ENCODE measurements around the gene RAB1B. TPM values are rescaled to one million over a fixed set of nuclear protein-coding genes. Genes with fewer than 3 reads are reported as not detected.
"Not testable (repeated sequence)": the region's sequence is repeated elsewhere in the genome, so short reads cannot be mapped to it uniquely, and the experiment has no call there.

Gene RAB1B
- total RNA-seq, 1 experiment from 2014 or later: 85.1 TPM

DNA sequence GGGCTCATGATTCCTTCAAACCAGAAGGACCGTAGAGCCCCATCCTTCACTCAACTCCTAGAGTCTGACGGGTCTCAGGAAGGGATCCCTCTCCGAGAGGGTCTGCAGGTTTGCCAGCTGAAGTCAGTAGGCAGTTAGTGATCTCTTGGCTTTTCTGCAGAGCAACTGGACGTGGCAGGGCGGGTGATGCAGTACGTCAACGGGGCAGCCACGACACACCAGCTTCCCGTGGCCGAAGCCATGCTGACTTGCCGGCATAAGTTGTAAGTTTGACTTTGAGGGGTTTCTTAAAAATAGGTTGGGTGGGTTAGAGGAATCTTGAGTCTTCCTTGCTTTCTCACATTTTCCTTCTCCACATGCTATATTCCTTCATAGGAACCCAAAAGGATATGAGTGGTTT lies 33.3 kb upstream of the RAB1B start:
- DNase-seq (ENCODE audit: low read depth, low spot score): no peak
- in situ Hi-C loops (cut with HindIII; ENCODE audit: low pct_unique_long_range_greater_than_20kb, low sequenced_read_pairs): no loop called here

DNA sequence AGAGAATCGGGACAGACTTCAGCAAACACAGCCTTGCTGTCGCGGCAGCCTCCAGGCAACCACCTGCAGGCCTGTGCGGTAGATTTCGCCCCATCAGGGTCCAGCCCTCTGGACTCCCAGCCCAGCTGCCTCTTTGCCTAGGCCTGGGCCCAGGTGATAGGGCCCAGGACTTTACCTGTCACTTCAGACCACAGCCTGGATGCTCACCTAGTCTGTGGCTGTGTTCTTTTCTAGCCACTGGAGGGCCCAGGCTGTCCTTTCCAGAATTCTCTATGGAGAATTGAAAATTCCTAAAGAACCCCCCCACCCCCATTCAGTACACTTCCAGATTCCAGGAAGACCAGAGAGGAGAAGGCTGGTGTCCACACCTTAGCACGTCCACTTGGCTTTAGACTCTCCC lies 30.6 kb upstream of the RAB1B start:
- DNase-seq (ENCODE audit: low read depth, low spot score): no peak

DNA sequence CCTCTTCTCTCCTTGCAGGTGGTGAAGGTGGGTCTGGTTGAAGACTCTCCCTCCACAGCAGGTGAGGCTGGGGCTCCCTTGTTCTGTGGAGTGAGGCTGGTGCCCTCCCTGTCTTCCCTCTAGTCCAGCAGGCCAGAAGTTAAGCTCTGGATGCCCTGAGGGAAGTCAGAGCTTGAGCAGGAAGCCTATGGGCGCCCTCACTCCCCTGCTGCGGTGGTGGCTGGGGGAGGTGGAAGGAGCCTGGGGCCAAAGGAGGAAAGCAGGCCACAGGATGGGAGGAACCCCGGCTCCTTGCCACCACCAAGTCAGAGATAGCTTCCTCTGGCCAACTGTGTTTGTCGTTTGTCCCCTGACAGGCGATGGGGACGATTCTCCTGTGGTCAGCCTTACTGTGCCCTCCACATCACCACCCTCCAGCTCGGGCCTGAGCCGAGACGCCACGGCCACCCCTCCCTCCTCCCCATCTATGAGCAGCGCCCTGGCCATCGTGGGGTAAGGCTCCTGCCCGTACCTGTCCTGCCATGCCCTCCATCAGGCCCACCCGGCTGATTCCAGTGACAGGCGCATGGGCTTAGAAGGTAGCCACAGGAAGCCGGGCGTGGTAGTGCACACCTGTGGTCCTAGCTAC lies 29.5 kb upstream of the RAB1B start:
- DNase-seq (ENCODE audit: low read depth, low spot score): no peak
- in situ Hi-C loops (cut with HindIII; ENCODE audit: low pct_unique_long_range_greater_than_20kb, low sequenced_read_pairs): no loop called here

More for the DNA sequence above, 30.6 kb upstream of the RAB1B start:
- in situ Hi-C loops (cut with HindIII; ENCODE audit: low pct_unique_long_range_greater_than_20kb, low sequenced_read_pairs): no loop called here

DNA sequence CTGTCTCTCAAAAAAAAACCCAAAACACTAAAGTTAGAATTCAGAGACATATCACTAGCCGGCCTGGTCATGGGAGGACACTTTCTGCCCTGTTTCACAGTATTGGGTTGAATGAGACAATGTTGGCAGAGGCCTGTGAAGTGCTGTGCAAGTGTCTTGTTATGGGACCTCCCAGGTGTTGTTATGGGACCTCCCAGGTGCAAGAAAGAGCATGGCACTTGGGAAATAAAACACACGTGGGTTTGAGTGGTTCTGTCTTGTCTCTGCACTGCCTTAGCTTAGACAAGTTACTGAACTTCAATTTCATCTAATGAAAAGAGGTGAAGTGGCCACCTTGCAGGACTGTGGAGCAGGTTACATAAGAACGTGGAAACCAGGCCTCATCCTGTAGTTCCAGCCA lies 28.9 kb upstream of the RAB1B start:
- in situ Hi-C loops (cut with HindIII; ENCODE audit: low pct_unique_long_range_greater_than_20kb, low sequenced_read_pairs): no loop called here
- DNase-seq (ENCODE audit: low read depth, low spot score): no peak

DNA sequence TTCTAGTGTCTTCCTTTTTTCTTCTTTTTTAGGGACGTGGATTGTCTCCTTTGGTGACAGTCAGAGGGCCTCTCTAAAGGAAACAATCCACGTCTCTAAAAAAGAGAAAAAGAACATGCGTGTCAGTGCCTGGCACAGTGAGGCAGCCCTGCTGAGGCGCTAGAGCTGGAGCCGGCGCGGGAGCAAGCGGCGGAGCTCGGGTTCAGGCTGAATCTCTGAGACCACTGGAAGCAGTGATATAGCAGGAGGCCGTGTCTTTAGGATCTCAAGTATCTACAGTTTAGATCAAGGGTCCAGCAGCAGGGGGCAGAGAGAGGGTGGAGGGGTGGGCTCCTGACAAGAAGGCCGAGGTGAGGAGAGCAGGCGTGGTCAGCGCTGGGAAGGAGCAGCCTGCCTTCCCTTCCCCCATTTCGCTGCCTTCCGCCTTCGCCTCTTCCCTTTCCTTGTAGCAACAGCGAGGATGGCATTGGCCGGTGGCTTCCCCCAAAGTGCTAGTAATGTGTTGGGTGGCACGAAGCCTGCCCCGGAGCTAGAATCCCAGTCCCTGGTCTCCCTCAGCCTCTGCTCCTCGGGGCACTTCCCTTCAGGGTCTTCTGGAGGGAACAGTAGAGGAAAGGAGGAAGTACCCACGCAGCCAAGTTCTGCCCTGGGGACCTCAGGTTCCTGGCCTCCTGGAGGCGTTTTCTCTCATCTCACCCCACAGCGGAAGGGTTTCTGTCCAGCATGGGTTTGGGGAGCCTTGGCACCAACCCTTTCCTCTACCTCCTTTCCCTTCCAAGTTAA lies 28.2 kb upstream of the RAB1B start:
- in situ Hi-C loops (cut with HindIII; ENCODE audit: low pct_unique_long_range_greater_than_20kb, low sequenced_read_pairs): no loop called here
- DNase-seq (ENCODE audit: low read depth, low spot score): no peak

DNA sequence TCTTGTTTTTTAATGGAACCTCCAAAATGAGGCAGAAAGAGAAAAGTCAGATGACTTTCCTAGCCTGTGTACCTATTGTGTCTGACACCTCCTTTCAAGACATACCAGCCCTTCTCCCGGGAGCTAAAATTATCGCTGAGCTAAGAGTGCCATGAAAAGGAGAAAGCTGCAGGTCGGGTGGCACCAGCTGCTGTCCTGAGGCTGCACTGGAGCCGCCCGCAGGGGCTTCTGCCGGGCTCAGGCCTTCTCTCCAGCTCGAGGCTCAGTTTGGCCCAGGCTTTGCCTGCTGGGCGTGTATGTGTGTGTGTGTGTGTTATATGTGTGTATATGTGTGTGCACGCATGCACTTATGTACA lies 27.7 kb upstream of the RAB1B start:
- no peak for DNase-seq (ENCODE audit: low read depth, low spot score)
- in situ Hi-C loops (cut with HindIII; ENCODE audit: low pct_unique_long_range_greater_than_20kb, low sequenced_read_pairs): no loop called here

DNA sequence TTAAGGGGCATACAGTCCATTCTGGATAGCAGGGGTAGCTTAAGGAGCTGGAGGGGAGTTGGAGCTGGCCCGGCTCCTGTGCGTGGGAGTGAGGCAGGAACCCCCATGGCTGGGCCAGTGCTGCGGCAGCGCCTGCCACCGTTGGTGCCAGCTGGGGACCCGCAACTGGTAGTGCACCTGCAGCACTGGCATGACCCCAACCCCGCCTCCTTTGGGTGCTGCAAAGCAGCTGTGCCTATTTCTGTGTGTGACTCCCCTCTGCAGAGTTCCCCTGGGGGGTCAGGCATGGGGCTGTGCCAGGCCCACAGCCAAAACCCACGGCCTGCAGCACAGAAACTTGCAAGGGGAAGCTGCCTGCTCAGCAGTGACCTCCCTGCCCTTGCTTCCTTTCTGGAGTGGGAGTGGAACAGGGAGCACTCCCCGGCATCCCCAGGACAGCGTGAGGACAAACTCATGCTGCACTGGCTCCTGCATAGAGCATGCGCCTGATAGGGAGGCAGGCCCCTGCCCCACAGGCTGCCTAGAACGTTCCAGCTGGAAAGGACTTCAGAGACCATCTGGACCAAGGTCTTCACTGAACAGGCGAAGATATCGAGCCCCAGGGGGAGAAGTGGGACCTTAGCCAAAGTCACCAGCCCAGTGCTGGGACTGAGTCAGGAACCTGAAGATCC lies 26.2 kb upstream of the RAB1B start:
- in situ Hi-C loops (cut with HindIII; ENCODE audit: low pct_unique_long_range_greater_than_20kb, low sequenced_read_pairs): no loop called here
- DNase-seq (ENCODE audit: low read depth, low spot score): no peak

DNA sequence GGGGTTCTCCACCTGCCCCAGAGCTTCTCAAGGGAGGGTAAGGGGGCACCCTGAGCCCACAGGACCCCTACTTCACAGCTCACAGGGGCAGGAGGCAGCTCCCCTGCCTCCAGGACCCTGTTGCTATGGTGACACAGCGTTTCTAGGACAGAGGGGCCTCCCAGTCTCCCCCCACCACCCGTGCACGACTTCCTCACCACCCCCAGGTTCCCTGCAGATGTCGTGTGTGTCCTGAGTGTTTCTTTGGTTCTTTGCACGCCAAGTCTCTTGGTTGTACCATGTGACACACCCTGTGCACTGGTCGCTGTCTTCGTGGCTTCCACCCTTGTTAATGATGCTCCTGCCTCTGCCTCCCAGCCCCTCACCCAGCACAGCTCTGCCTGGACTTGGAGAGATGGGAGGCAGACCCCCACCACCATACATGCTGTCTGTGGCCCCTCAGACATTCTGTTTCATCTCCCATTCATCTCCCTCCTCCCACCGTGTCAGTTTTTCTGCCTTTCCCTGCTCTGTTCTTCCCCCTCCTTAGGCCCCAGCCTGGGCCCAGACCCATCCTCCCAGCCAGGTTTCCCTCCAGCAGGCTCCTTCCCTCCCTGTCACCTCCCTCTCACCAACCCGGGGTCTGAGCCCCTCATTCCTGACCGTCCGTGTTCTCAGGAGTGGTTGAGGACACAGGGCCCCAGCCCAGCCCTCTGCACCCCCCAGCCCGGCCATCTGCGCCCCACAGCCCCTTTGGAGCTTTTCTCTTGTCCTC lies 24.5 kb upstream of the RAB1B start:
- in situ Hi-C loops (cut with HindIII; ENCODE audit: low pct_unique_long_range_greater_than_20kb, low sequenced_read_pairs): no loop called here
- DNase-seq (ENCODE audit: low read depth, low spot score): no peak

DNA sequence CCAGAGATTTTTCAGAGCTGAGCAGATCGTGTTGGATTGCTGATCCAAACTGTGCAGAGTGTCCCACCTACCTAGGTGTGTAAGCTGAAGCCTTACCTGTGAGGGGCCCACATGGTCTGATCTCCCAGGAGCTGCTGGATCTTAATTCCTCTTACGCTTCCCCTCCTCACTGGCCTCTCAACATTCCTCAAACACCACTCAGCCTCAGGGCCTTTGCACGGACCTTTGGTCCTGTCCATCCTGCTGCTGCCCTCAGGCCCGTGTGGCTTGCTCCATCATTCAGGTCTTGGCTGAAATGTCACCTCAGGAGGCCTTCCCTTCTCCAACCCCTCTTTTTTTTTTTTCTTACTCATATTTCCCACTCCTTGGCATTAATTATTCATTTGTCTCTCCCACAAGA lies 21.1 kb upstream of the RAB1B start:
- in situ Hi-C loops (cut with HindIII; ENCODE audit: low pct_unique_long_range_greater_than_20kb, low sequenced_read_pairs): no loop called here
- no peak for DNase-seq (ENCODE audit: low read depth, low spot score)

DNA sequence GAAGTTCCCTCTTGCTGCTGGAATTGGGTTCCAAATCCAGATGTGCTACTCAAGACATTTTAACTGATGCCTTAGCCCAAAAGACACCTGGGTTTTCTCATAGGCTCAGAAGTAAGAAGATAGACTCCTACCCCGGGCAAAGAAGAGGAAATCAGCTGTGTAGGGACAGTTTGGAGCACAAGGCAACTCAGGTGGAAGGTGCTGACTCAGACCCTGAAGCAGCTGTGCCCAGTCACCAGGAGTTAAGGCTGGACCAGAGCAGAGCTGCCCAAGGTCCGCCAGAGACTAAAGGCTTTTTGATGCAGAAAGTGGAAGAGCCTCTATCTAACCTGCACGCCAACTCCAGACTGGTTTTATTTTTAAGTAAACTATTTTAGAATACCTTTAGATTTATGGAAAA lies 20.6 kb upstream of the RAB1B start:
- no peak for DNase-seq (ENCODE audit: low read depth, low spot score)
- in situ Hi-C loops (cut with HindIII; ENCODE audit: low pct_unique_long_range_greater_than_20kb, low sequenced_read_pairs): no loop called here

DNA sequence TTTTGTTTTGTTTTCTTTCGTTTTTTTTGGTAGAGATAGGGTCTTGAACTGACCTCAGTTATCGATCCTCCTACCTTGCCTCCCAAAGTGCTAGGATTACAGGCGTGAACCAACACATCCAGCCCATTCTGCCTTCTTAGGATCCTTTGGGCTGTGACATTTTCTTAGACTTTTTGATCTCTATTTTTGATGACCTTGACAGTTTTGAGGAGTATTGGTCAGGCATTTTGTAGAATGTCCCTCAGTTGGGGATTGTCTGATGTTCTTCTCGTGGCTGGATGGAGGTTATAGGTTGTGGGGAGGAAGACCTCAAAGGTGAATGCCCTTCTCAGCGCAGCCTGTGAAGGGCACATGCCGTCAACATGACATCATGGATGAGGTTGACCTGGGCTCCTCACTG lies 19.5 kb upstream of the RAB1B start:
- no peak for DNase-seq (ENCODE audit: low read depth, low spot score)
- in situ Hi-C loops (cut with HindIII; ENCODE audit: low pct_unique_long_range_greater_than_20kb, low sequenced_read_pairs): no loop called here

DNA sequence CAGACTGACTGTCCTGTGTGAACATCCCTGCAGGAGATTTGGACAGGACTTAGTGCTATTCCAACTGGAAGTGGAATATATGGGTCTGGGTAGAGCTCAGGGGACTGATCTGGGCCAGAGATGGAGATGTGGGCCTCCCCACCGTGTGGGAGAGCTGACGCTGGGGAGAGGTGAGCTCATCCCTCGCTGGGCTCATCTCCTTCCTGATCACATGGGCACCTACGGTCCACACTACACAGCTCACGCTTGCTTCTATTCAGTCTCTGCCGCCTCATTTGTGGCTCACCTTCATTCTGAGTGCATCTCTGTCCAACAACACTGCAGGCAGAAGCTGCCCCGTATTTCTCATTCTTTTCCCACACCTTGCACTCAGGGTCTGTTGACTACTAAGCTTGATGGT lies 16.6 kb upstream of the RAB1B start:
- in situ Hi-C loops (cut with HindIII; ENCODE audit: low pct_unique_long_range_greater_than_20kb, low sequenced_read_pairs): no loop called here
- DNase-seq (ENCODE audit: low read depth, low spot score): no peak

DNA sequence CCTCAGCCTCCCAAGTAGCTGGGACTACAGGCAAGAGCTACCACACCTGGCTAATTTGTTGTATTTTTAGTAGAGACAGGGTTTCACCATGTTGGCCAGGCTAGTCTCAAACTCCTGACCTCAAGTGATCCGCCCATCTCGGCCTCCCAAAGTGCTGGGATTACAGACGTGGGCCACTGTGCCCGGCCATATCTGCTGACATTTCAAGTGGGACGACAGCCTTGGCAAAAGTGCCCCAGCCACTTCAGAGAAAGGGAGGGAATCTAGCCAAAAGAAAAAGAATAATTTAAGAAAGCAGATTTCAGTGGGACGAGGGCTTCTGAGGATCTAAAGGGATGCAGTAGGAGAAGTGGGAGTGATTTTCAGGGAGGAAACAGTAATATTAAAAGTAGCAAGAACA lies 15.4 kb upstream of the RAB1B start:
- in situ Hi-C loops (cut with HindIII; ENCODE audit: low pct_unique_long_range_greater_than_20kb, low sequenced_read_pairs); DNase-seq (ENCODE audit: low read depth, low spot score): not testable (repeated sequence)

DNA sequence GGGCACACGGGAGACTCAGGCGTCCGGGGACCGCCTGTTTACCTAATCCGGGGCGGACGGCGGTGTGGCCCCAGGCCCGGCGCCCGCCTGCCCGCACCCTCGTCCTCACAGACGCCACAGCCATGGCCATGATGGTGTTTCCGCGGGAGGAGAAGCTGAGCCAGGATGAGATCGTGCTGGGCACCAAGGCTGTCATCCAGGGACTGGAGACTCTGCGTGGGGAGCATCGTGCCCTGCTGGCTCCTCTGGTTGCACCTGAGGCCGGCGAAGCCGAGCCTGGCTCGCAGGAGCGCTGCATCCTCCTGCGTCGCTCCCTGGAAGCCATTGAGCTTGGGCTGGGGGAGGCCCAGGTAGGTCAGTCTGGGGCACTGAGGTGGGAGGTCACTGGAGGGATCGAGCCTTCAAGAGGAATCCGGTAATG lies 10.0 kb upstream of the RAB1B start:
- in situ Hi-C loops (cut with HindIII; ENCODE audit: low pct_unique_long_range_greater_than_20kb, low sequenced_read_pairs): no loop called here
- no peak for DNase-seq (ENCODE audit: low read depth, low spot score)

DNA sequence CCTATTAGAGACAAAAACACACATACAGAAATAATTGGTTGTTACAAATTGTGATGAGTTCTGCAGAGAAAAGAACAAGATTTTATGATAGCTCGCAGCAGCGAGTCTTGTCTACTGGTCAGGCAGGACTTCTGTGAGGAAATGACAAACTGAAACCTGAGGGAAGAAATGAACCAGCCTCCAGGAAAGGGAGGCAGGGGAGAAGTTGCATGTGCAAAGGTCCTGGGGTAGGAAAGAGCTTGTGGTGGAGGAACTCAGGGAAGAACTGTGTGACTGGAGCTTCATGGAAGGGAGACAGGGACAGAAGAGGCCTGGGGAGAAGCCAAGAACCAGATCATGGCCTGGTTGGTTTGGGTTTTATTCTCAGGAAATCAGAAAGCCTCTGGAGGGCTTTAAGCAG lies 9.2 kb upstream of the RAB1B start:
- DNase-seq (ENCODE audit: low read depth, low spot score): no peak
- in situ Hi-C loops (cut with HindIII; ENCODE audit: low pct_unique_long_range_greater_than_20kb, low sequenced_read_pairs): no loop called here

DNA sequence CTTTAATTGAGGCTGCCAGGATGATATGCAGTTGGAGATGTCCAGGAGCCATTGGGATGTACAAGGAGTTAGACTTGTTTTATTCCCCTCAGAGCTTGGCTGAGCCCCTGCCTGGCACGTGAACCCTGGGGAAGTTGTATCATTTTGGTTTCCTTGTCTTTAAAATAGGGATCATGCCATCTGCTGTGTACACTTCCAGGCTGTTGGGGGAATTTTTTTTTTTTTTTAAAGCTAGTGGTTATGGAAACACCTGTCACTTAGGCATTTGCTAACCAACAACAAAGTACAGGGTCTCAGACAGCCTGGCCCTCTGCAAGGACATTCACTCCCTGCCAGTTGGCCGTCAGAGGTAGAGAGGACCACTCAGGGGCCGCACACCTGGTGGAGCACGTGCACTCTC lies 8.5 kb upstream of the RAB1B start:
- in situ Hi-C loops (cut with HindIII; ENCODE audit: low pct_unique_long_range_greater_than_20kb, low sequenced_read_pairs): no loop called here

DNA sequence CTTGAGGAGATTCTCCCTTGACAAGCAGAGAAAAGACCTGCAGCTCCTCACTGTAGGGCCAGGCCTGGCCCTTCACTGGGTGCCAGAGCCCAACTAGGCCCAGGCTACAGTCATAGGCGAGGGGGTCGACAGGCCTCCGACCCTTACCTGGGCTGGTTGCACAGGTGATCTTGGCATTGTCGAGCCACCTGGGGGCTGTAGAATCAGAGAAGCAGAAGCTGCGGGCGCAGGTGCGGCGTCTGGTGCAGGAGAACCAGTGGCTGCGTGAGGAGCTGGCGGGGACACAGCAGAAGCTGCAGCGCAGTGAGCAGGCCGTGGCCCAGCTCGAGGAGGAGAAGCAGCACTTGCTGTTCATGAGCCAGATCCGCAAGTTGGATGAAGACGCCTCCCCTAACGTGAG lies 6.9 kb upstream of the RAB1B start:
- DNase-seq (ENCODE audit: low read depth, low spot score): no peak
- in situ Hi-C loops (cut with HindIII; ENCODE audit: low pct_unique_long_range_greater_than_20kb, low sequenced_read_pairs): no loop called here

More for the DNA sequence above, 8.5 kb upstream of the RAB1B start:
- no peak for DNase-seq (ENCODE audit: low read depth, low spot score)

DNA sequence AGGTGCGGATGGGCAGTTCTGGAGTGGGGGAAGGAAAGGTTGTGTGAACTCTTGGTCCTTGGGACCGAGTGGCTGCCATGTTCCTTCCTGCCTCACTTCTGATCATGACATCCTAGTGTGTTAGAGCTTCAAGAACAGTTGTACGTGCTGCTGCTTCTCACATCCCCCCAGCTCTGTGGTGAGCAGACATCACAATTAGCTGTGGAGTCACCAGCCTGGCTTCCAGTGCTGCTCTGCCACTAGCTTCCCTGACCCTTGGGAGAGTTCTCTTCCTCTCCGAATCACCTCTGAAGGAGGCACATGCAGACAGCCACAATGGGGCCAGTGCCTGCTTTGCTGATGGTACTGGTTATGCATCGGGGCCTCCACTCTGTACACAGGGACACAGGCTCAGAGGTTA lies 6.2 kb upstream of the RAB1B start:
- in situ Hi-C loops (cut with HindIII; ENCODE audit: low pct_unique_long_range_greater_than_20kb, low sequenced_read_pairs): no loop called here
- no peak for DNase-seq (ENCODE audit: low read depth, low spot score)
